ENCODE results near the gene FES. TPM values are rescaled to one million over a fixed set of nuclear protein-coding genes. Genes with fewer than 3 reads are reported as not detected.

The FES gene
- total and polyA plus RNA-seq, 2 of the 13 experiments (the other 11 are each of a cell fraction or from before 2014, with no cell fraction given), result 4.0 to 9.5 TPM

DNA sequence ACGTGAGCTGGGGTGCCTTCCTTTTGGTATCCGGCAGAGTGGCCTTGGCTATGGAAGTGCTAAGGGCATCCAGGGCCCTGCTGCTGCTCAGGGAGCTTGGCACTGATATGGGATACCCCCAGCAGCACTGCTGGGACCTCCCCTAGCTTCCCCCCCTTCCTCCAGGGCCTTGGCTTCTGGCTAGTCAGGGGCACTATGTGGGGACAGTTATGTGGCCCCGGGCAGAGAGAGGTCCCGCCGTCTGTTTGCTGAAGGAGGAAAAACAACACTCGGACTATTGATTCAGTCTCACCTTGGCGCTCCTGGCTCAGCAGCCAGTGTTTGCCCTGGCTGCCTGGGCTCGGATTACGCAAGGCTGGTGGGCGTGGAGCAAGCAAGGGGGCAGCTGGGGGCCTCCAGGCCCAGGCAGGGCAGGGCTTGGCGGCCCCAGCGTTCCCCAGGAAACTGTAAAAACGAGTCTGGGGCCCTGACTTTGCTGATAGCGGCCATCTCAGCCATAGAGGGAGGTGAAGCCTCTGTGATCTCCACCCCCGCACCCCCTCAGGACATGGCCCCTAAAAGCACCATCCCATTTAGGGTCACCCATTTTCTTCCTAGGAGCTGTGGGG is 10.2 kb upstream of the FES start (continued):
- peak; percentile 96 for TF ChIP-seq ATF7-NPFF (CRISPR knock-in tag; IDR thresholded peaks at IDR 0.05; ENCODE audit: low read depth)
- TF ChIP-seq PHF21A (CRISPR knock-in tag; IDR thresholded peaks at IDR 0.05), result peak; percentile 99
- 0 out of 2 replicates have a peak, but pooled peaks have one; percentile 92 for TF ChIP-seq ZNF878 (CRISPR knock-in tag; IDR thresholded peaks at IDR 0.05)
- TF ChIP-seq FOXA1 (IDR thresholded peaks at IDR 0.05), result peak; percentile 86
- peak; percentile 100 for TF ChIP-seq FOXA1 (CRISPR knock-in tag; IDR thresholded peaks at IDR 0.05)
- TF ChIP-seq ZNF598 (CRISPR knock-in tag; IDR thresholded peaks at IDR 0.05; ENCODE audit: borderline replicate concordance), result peak; percentile 58; the same call in 1 of the 2 replicates
- 0 out of 2 replicates have a peak, but pooled peaks have one; percentile 48 for TF ChIP-seq RBAK (CRISPR knock-in tag; IDR thresholded peaks at IDR 0.05)
- peak; percentile 85; the same call in 1 of the 2 replicates for TF ChIP-seq ZFP36L1 (CRISPR knock-in tag; IDR thresholded peaks at IDR 0.05)
- TF ChIP-seq, protein P1, sequence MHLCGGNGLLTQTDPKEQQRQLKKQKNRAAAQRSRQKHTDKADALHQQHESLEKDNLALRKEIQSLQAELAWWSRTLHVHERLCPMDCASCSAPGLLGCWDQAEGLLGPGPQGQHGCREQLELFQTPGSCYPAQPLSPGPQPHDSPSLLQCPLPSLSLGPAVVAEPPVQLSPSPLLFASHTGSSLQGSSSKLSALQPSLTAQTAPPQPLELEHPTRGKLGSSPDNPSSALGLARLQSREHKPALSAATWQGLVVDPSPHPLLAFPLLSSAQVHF (CRISPR knock-in tag; IDR thresholded peaks at IDR 0.05), result peak; percentile 73; the same call in 1 of the 2 replicates
- TF ChIP-seq ELF3 (CRISPR knock-in tag; IDR thresholded peaks at IDR 0.05), result peak; percentile 94
- TF ChIP-seq SATB2 (CRISPR knock-in tag; IDR thresholded peaks at IDR 0.05), result no peak
- TF ChIP-seq ASH2L (IDR thresholded peaks at IDR 0.05; ENCODE audit: insufficient read length, low read depth, low read length), result peak; percentile 81
- TF ChIP-seq, protein P2, sequence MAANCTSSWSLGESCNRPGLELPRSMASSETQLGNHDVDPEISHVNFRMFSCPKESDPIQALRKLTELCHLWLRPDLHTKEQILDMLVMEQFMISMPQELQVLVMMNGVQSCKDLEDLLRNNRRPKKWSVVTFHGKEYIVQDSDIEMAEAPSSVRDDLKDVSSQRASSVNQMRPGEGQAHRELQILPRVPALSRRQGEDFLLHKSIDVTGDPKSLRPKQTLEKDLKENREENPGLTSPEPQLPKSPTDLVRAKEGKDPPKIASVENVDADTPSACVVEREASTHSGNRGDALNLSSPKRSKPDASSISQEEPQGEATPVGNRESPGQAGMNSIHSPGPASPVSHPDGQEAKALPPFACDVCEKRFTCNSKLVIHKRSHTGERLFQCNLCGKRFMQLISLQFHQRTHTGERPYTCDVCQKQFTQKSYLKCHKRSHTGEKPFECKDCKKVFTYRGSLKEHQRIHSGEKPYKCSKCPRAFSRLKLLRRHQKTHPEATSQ (CRISPR knock-in tag; IDR thresholded peaks at IDR 0.05; ENCODE audit: borderline replicate concordance), result peak; percentile 60; the same call in 1 of the 2 replicates
- TF ChIP-seq ZNF780A (CRISPR knock-in tag; IDR thresholded peaks at IDR 0.05), result peak; percentile 86; the same call in 1 of the 2 replicates
- peak; percentile 96 for TF ChIP-seq ARNT2 (CRISPR knock-in tag; IDR thresholded peaks at IDR 0.05; ENCODE audit: low read depth)
- TF ChIP-seq NRL (CRISPR knock-in tag; IDR thresholded peaks at IDR 0.05; ENCODE audit: borderline replicate concordance), result peak; percentile 94; the same call in 1 of the 2 replicates
- peak in 1 of 2 experiments; percentile 99; a peak in 2 of 4 replicates for TF ChIP-seq KLF16 (CRISPR knock-in tag; IDR thresholded peaks at IDR 0.05)
- TF ChIP-seq ZNF34 (CRISPR knock-in tag; IDR thresholded peaks at IDR 0.05; ENCODE audit: borderline replicate concordance), result peak; percentile 96; the same call in 1 of the 2 replicates
- no peak for TF ChIP-seq ZNF577 (CRISPR knock-in tag; IDR thresholded peaks at IDR 0.05; ENCODE audit: borderline replicate concordance, low read depth)
- TF ChIP-seq, protein P3, sequence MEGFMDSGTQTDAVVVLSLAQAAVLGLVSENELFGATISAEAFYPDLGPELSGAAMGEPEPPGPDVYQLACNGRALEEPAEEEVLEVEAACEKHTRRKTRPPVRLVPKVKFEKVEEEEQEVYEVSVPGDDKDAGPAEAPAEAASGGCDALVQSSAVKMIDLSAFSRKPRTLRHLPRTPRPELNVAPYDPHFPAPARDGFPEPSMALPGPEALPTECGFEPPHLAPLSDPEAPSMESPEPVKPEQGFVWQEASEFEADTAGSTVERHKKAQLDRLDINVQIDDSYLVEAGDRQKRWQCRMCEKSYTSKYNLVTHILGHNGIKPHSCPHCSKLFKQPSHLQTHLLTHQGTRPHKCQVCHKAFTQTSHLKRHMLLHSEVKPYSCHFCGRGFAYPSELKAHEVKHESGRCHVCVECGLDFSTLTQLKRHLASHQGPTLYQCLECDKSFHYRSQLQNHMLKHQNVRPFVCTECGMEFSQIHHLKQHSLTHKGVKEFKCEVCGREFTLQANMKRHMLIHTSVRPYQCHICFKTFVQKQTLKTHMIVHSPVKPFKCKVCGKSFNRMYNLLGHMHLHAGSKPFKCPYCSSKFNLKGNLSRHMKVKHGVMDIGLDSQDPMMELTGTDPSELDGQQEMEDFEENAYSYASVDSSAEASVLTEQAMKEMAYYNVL (CRISPR knock-in tag; IDR thresholded peaks at IDR 0.05; ENCODE audit: borderline replicate concordance), result peak; percentile 95
- peak; percentile 81 for TF ChIP-seq TCF7 (IDR thresholded peaks at IDR 0.05; ENCODE audit: low read depth)
- TF ChIP-seq, protein P4, sequence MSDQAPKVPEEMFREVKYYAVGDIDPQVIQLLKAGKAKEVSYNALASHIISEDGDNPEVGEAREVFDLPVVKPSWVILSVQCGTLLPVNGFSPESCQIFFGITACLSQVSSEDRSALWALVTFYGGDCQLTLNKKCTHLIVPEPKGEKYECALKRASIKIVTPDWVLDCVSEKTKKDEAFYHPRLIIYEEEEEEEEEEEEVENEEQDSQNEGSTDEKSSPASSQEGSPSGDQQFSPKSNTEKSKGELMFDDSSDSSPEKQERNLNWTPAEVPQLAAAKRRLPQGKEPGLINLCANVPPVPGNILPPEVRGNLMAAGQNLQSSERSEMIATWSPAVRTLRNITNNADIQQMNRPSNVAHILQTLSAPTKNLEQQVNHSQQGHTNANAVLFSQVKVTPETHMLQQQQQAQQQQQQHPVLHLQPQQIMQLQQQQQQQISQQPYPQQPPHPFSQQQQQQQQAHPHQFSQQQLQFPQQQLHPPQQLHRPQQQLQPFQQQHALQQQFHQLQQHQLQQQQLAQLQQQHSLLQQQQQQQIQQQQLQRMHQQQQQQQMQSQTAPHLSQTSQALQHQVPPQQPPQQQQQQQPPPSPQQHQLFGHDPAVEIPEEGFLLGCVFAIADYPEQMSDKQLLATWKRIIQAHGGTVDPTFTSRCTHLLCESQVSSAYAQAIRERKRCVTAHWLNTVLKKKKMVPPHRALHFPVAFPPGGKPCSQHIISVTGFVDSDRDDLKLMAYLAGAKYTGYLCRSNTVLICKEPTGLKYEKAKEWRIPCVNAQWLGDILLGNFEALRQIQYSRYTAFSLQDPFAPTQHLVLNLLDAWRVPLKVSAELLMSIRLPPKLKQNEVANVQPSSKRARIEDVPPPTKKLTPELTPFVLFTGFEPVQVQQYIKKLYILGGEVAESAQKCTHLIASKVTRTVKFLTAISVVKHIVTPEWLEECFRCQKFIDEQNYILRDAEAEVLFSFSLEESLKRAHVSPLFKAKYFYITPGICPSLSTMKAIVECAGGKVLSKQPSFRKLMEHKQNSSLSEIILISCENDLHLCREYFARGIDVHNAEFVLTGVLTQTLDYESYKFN (CRISPR knock-in tag; conservative IDR thresholded peaks at IDR 0.05), result peak; percentile 99

All from HepG2 (cell line).